ENCODE data around the gene POU2F1.
"Not testable (repeated sequence)": the region's sequence is repeated elsewhere in the genome, so short reads cannot be mapped to it uniquely, and the experiment has no call there.

POU2F1 gene

GRCh38 chr1:167274061-167274460, 53.4 kb downstream of the POU2F1 start:
- no peak for DNase-seq

GRCh38 chr1:167276969-167277368, 56.3 kb downstream of the POU2F1 start:
- no peak for DNase-seq

GRCh38 chr1:167278497-167278896, 57.8 kb downstream of the POU2F1 start:
- no peak for DNase-seq

GRCh38 chr1:167280912-167281311, 60.2 kb downstream of the POU2F1 start:
- DNase-seq: no peak

- DNase-seq: no peak
These were observed 67.8 kb downstream of the POU2F1 start for GRCh38 chr1:167288390-167289074.

GRCh38 chr1:167289075-167289442, 68.4 kb downstream of the POU2F1 start:
- DNase-seq: no peak

- no peak for DNase-seq
These were observed 69.3 kb downstream of the POU2F1 start for GRCh38 chr1:167289966-167290365.

- no peak for DNase-seq
These were observed 71.0 kb downstream of the POU2F1 start for GRCh38 chr1:167291539-167292185.

- DNase-seq: no peak
These were observed 71.5 kb downstream of the POU2F1 start for GRCh38 chr1:167292216-167292615.

- no peak for DNase-seq
These were observed 72.4 kb downstream of the POU2F1 start for GRCh38 chr1:167293057-167293456.

GRCh38 chr1:167294528-167294927, 73.8 kb downstream of the POU2F1 start:
- DNase-seq: no peak

GRCh38 chr1:167297222-167298214, 76.8 kb downstream of the POU2F1 start:
- no peak for DNase-seq

GRCh38 chr1:167298325-167298724, 77.6 kb downstream of the POU2F1 start:
- DNase-seq: no peak

- DNase-seq: no peak
These were observed 80.7 kb downstream of the POU2F1 start for GRCh38 chr1:167301355-167301754.

- DNase-seq: no peak
These were observed 83.5 kb downstream of the POU2F1 start for GRCh38 chr1:167304165-167304564.

- DNase-seq: no peak
These were observed 84.5 kb downstream of the POU2F1 start for GRCh38 chr1:167305059-167305705.

GRCh38 chr1:167305706-167306277, 85.1 kb downstream of the POU2F1 start:
- no peak for DNase-seq

GRCh38 chr1:167310732-167311131, 90.0 kb downstream of the POU2F1 start:
- no peak for DNase-seq

GRCh38 chr1:167312871-167313270, 92.2 kb downstream of the POU2F1 start:
- DNase-seq: no peak

- DNase-seq: no peak
These were observed 94.0 kb downstream of the POU2F1 start for GRCh38 chr1:167314671-167315070.

GRCh38 chr1:167317463-167317862, 96.8 kb downstream of the POU2F1 start:
- DNase-seq: no peak

GRCh38 chr1:167319206-167319605, 98.5 kb downstream of the POU2F1 start:
- DNase-seq: not testable (repeated sequence)

GRCh38 chr1:167322483-167322882, 101.8 kb downstream of the POU2F1 start:
- no peak for DNase-seq
